Omental fat pad (tissue), 4 donors: ENCODE measurements around the gene MB. TPM values are rescaled to one million over a fixed set of nuclear protein-coding genes. Genes with fewer than 3 reads are reported as not detected.

Source experiments
- ATAC-seq: fragments of 150-250 bp; one replicate; pipeline ENCODE4 v1.9.1; 2016; ENCODE audit warnings: mild to moderate bottlenecking, moderate library complexity; ENCODE audit not compliant: low FRiP score
- DNase-seq: peaks from one replicate; pipeline ENCODE4 v3.0.0-alpha.2; 2019; ENCODE audit warnings: low spot score
- total RNA-seq, 4 donors: library from RNA; depleted of rRNA; stranded (reverse); fragments of >200 nt; gene quantifications; one replicate each; pipeline ENCODE4 v1.1.0, GENCODE V29; 2016
- TF ChIP-seq, protein P1 (sequence below), 3 donors: fragments of 450-650 bp; IDR thresholded peaks; one replicate each; pipeline ENCODE4 v1.5.1; 2016 to 2017; ENCODE audit warnings: antibody characterized with exemption in 3 of 3, mild to moderate bottlenecking in 3 of 3, moderate library complexity in 2 of 3

Gene MB
- total RNA-seq, 4 donors from 2014 or later = 0.44 TPM; not detected in 3

DNA sequence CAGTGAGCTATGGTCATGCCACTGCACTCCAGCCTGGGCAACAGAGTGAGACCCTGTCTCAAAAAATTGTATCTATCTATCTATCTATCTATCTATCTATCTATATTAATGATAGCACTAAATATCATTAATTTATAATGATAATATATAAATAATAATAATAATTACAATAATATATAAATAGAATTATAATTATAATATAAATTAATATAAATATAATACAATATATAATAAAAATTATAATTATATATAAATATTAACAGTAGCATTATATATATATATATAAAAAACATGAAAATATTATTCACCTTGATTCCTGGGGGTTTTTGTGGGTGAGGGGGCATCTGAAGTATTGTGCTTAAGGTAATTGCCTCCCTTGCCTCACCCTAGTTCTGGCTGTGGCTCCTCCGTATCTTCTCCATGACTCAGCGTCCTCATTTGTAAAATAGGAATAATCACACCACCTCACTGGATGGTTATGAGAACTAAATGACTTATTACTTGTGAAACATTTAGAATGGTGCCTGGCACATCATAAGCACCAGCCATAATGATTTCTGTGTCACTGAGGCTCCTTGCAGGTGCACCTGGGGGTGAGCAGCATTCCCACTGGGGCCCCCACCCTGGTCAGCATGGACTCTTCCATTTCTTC lies 57.6 kb downstream of the MB start:
- DNase-seq = no peak
- TF ChIP-seq, protein P1, sequence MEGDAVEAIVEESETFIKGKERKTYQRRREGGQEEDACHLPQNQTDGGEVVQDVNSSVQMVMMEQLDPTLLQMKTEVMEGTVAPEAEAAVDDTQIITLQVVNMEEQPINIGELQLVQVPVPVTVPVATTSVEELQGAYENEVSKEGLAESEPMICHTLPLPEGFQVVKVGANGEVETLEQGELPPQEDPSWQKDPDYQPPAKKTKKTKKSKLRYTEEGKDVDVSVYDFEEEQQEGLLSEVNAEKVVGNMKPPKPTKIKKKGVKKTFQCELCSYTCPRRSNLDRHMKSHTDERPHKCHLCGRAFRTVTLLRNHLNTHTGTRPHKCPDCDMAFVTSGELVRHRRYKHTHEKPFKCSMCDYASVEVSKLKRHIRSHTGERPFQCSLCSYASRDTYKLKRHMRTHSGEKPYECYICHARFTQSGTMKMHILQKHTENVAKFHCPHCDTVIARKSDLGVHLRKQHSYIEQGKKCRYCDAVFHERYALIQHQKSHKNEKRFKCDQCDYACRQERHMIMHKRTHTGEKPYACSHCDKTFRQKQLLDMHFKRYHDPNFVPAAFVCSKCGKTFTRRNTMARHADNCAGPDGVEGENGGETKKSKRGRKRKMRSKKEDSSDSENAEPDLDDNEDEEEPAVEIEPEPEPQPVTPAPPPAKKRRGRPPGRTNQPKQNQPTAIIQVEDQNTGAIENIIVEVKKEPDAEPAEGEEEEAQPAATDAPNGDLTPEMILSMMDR (IDR thresholded peaks at IDR 0.05) = no peak
- ATAC-seq = no peak

DNA sequence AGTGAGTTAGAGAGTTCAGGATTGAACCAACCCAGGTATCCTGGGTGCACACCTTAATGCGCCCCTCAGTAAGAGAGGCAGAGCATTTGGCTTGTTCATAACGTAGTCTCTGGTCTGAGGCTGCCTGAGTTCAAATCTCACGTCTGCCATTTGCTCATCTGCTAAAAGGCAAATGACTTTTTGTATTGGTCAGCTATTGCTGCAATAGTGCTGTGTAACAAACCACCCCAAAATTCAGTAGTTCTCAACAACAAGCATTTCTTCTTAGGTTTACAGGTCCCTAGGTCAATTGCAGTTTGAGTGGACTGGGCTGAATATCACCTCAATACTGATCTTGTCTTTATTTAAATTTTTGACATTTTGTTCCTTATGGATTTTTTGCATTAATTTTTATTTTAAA lies 58.4 kb downstream of the MB start:
- DNase-seq (no peak), ATAC-seq (no peak)
- TF ChIP-seq, protein P1 (IDR thresholded peaks at IDR 0.05) = no peak

DNA sequence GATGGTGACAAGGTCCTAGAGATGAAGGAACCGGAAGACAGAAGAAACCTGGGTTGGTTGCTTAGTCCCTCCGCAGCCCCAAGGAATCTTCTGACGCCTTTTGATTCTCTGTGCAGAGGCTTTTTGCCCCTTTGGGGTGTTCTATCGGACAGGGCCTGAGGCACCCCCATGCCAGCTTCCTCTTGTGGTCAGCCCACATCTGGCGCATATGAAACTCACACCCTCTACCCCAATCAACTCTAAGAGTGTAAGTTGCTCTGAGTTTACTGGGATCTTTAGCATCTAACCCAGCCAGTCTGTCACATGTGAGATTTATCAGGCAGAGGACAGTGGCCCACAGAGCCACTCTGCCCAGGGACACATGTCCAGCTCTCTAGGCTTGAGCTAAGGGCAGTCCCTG lies 59.1 kb downstream of the MB start:
- no peak for DNase-seq
- peak; percentile 9 for ATAC-seq
- TF ChIP-seq, protein P1 (IDR thresholded peaks at IDR 0.05) = no peak

Other genes starting within 250 kb of the MB start
- 100 to 1,000 TPM in 2 of 4 donors, 10 to 100 TPM in 2; 32.8 to 625 (median 159) TPM for gene HMOX1, start 236.2 kb downstream of the MB start, total RNA-seq
- 10 to 100 TPM; 10.5 to 22.5 (median 13.9) TPM for gene MCM5, start 217.2 kb downstream of the MB start, total RNA-seq
- gene RASD2, start 76.5 kb downstream of the MB start, total RNA-seq = 1 to 10 TPM in 1 of 4 donors, under 1 TPM in 3; 0.19 to 2.8 (median 0.57) TPM
- gene APOL6, start 31.1 kb upstream of the MB start, total RNA-seq = 100 to 1,000 TPM in 1 of 4 donors, 10 to 100 TPM in 3; 53.8 to 104 (median 75.1) TPM
- gene APOL5, start 100.5 kb upstream of the MB start, total RNA-seq = not detected